ENCODE data around the gene NLRP5. TPM values are rescaled to one million over a fixed set of nuclear protein-coding genes. Genes with fewer than 3 reads are reported as not detected.

NLRP5 gene
- total RNA-seq, 5 donors from 2014 or later (not counting 1 experiment from before 2014, with no cell fraction given), result not detected

GRCh38 chr19:56083668-56084067 is 97.1 kb downstream of the NLRP5 start:
- CTCF ChIA-PET, result no interaction called here
- no CpG with 5 or more reads among the region's 9 CpGs for WGBS (ENCODE audit: insufficient coverage)
- ATAC-seq (replicated peaks in 1 of 4) (no peak), DNase-seq (no peak)
- peaks cover 2% of the 10 kb centered on the region for H3K36me3 Mint-ChIP-seq
- no peak overlapping the region for H3K27ac ChIP-seq (ENCODE audit: low read length)
- peaks cover 0 to 18% of the 10 kb centered on the region in 2 experiments for H3K27me3 ChIP-seq (replicated peaks in 1 of 2; ENCODE audit: control insufficient read depth in 2 of 2, extremely low read depth in 1 of 2, insufficient read depth in 2 of 2, low read length in 1 of 2)
- H3K4me1 Mint-ChIP-seq, result peaks cover 9 to 13% (median 12%) of the 10 kb centered on the region in 3 donors
- peaks cover 7 to 12% of the 10 kb centered on the region in 2 donors for H3K27me3 Mint-ChIP-seq
- POLR2A ChIA-PET, result no interaction called here
- no peak overlapping the region for H3K4me3 ChIP-seq (ENCODE audit: control insufficient read depth in 1 of 2, extremely low read depth in 1 of 2, low read length in 1 of 2)
- no peak overlapping the region for H3K27ac Mint-ChIP-seq
- no peaks in the 10 kb centered on the region for H3K9me3 ChIP-seq
- no peaks in the 10 kb centered on the region for H3K9me3 Mint-ChIP-seq
- peaks cover 3 to 10% of the 10 kb centered on the region in 2 experiments for H3K4me1 ChIP-seq (ENCODE audit: control insufficient read depth in 1 of 2, extremely low read depth in 1 of 2, insufficient read depth in 2 of 2, low read length in 2 of 2)
- no peak overlapping the region for H3K4me3 Mint-ChIP-seq
- peaks cover 0 to 2% of the 10 kb centered on the region in 2 donors for H3K36me3 ChIP-seq (ENCODE audit: control insufficient read depth in 2 of 2, extremely low read depth in 1 of 2, insufficient read depth in 1 of 2, low read length in 1 of 2)

DNA sequence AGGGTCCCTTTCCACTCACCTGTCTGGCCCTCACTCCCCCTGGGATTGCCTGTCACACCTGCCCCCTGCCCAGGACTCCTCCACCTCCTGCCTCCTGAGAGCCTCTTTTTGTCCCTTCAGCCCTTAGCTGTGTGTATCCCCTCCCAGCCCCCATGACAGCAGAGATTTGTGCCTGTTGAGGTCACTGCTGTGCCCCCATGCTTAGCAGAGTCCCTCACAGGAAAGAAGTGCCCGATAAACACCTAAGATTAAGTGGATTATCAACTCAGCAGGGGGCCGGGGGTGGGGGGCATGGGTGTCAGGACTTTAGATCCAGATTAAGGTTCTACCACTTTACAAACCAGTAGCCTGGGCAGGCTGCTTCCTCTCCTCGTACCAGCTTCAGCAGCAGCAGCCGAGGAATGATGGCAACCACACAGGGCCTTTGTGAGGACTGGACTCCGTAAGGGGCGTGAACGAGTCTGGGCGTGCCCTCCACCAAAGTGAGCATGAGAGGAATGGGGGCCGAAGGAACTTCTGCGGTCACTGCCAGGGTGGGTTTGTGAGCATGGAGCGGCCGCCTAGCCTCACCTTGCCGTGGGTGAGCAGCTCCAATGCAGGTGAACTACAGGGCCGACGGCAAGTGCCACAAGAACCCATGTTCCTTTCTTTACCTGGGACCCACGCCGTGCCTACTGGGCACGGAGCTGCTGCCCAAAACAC is 98.4 kb downstream of the NLRP5 start:
- Mint-ChIP-seq H3K9me3 (no peaks in the 10 kb centered on the region), H3K36me3 (peaks cover 7% of the 10 kb centered on the region), H3K4me3 (no peak overlapping the region), H3K27ac (no peak overlapping the region), H3K27me3 (peaks cover 7 to 12% of the 10 kb centered on the region in 2 donors), H3K4me1 (peaks cover 9 to 13% (median 12%) of the 10 kb centered on the region in 3 donors)
- Histone ChIP-seq H3K27me3 (replicated peaks in 1 of 2; ENCODE audit: control insufficient read depth in 2 of 2, extremely low read depth in 1 of 2, insufficient read depth in 2 of 2, low read length in 1 of 2) (peaks cover 0 to 15% of the 10 kb centered on the region in 2 experiments), H3K36me3 (ENCODE audit: control insufficient read depth in 2 of 2, extremely low read depth in 1 of 2, insufficient read depth in 1 of 2, low read length in 1 of 2) (peaks cover 3 to 11% of the 10 kb centered on the region in 2 donors), H3K4me1 (ENCODE audit: control insufficient read depth in 1 of 2, extremely low read depth in 1 of 2, insufficient read depth in 2 of 2, low read length in 2 of 2) (peaks cover 3 to 10% of the 10 kb centered on the region in 2 experiments), H3K27ac (ENCODE audit: low read length) (no peak overlapping the region), H3K9me3 (no peaks in the 10 kb centered on the region), H3K4me3 (ENCODE audit: control insufficient read depth in 1 of 2, extremely low read depth in 1 of 2, low read length in 1 of 2) (no peak overlapping the region)
- POLR2A ChIA-PET, result no interaction called here
- DNase-seq (no peak), ATAC-seq (replicated peaks in 1 of 4) (no peak)
- 88% methylated on average over 13 of the region's 18 CpGs for WGBS (ENCODE audit: insufficient coverage)
- CTCF ChIA-PET, result interaction anchor here in 1 of 2 donors (0.6 to 0.8 kb wide), 2 partner anchors 20 to 1857 kb away, joined by 3 read pairs; no protein-coding TSS in a partner anchor

DNA sequence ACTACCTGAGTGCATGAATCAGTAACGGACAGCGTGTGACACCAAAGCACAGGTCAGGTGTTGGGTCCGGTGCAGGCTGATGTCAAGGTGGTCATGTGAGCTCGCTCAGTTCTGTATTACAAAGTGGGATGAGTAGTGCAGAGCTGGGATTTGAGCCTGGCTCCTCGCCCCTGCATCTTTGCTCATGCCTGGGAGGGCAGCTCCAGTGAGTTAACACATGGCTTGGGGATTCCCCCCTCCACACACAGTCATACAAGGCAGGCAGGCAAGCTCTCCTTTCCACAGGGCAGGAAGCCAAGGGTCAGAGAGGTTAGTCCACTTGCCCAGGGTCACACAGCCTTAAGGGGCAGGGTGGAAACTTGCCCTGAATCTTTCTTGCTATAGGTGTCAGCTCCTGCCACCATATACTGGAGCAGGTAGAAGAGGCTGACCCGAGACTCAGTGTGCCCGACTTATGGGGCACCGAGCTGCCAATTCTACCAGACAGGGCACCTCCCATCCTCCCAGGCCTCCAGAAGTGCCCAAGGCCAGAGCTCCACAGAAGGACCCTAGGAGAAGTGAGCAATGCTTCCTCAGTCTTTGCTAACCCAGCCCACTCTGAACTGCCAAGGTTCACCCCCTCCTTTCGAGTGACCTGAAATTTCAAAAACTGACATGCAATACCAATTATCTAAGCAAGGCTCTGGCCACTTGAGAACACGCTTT is 99.1 kb downstream of the NLRP5 start:
- H3K27me3 Mint-ChIP-seq, result peaks cover 7 to 11% of the 10 kb centered on the region in 2 donors
- peaks cover 9% of the 10 kb centered on the region for H3K36me3 Mint-ChIP-seq
- H3K4me1 Mint-ChIP-seq, result peaks cover 8 to 12% (median 10%) of the 10 kb centered on the region in 3 donors
- Histone ChIP-seq H3K27ac (ENCODE audit: low read length) (no peak overlapping the region), H3K27me3 (replicated peaks in 1 of 2; ENCODE audit: control insufficient read depth in 2 of 2, extremely low read depth in 1 of 2, insufficient read depth in 2 of 2, low read length in 1 of 2) (peaks cover 0 to 12% of the 10 kb centered on the region in 2 experiments), H3K4me3 (ENCODE audit: control insufficient read depth in 1 of 2, extremely low read depth in 1 of 2, low read length in 1 of 2) (no peak overlapping the region), H3K9me3 (no peaks in the 10 kb centered on the region), H3K4me1 (ENCODE audit: control insufficient read depth in 1 of 2, extremely low read depth in 1 of 2, insufficient read depth in 2 of 2, low read length in 2 of 2) (peaks cover 3 to 7% of the 10 kb centered on the region in 2 experiments), H3K36me3 (ENCODE audit: control insufficient read depth in 2 of 2, extremely low read depth in 1 of 2, insufficient read depth in 1 of 2, low read length in 1 of 2) (peaks cover 3 to 16% of the 10 kb centered on the region in 2 donors)
- H3K4me3 Mint-ChIP-seq, result no peak overlapping the region
- no peak overlapping the region for H3K27ac Mint-ChIP-seq
- POLR2A ChIA-PET, result no interaction called here
- CTCF ChIA-PET, result interaction anchor here in 1 of 2 donors (0.6 to 0.8 kb wide), 2 partner anchors 19 to 1858 kb away, joined by 3 read pairs; no protein-coding TSS in a partner anchor
- ATAC-seq (replicated peaks in 1 of 4) (no peak), DNase-seq (no peak)
- 95% methylated on average over 7 of the region's 10 CpGs for WGBS (ENCODE audit: insufficient coverage)
- no peaks in the 10 kb centered on the region for H3K9me3 Mint-ChIP-seq

- Histone ChIP-seq H3K36me3 (ENCODE audit: control insufficient read depth in 2 of 2, extremely low read depth in 1 of 2, insufficient read depth in 1 of 2, low read length in 1 of 2) (peaks cover 3 to 19% of the 10 kb centered on the region in 2 donors), H3K27me3 (replicated peaks in 1 of 2; ENCODE audit: control insufficient read depth in 2 of 2, extremely low read depth in 1 of 2, insufficient read depth in 2 of 2, low read length in 1 of 2) (peaks cover 0 to 1% of the 10 kb centered on the region in 2 experiments), H3K9me3 (no peaks in the 10 kb centered on the region), H3K4me1 (ENCODE audit: control insufficient read depth in 1 of 2, extremely low read depth in 1 of 2, insufficient read depth in 2 of 2, low read length in 2 of 2) (no peaks in the 10 kb centered on the region), H3K27ac (ENCODE audit: low read length) (no peak overlapping the region), H3K4me3 (ENCODE audit: control insufficient read depth in 1 of 2, extremely low read depth in 1 of 2, low read length in 1 of 2) (no peak overlapping the region)
- DNase-seq (no peak), ATAC-seq (replicated peaks in 1 of 4) (no peak)
- ChIA-PET POLR2A (no interaction called here), CTCF (no interaction called here)
- peaks cover 0 to under 1% of the 10 kb centered on the region in 2 donors for H3K27me3 Mint-ChIP-seq
- WGBS (ENCODE audit: insufficient coverage), result 84% methylated on average over 29 of the region's 49 CpGs
- H3K4me1 Mint-ChIP-seq, result peaks cover 0 to 13% (median 3%) of the 10 kb centered on the region in 3 donors
- no peaks in the 10 kb centered on the region for H3K9me3 Mint-ChIP-seq
- no peak overlapping the region for H3K4me3 Mint-ChIP-seq
- H3K36me3 Mint-ChIP-seq, result peaks cover 14% of the 10 kb centered on the region
- H3K27ac Mint-ChIP-seq, result no peak overlapping the region
These were observed 100.3 kb downstream of the NLRP5 start for GRCh38 chr19:56086671-56087430.

GRCh38 chr19:56087647-56088496 is 101.3 kb downstream of the NLRP5 start:
- no peaks in the 10 kb centered on the region for H3K9me3 Mint-ChIP-seq
- H3K4me1 ChIP-seq (ENCODE audit: control insufficient read depth in 1 of 2, extremely low read depth in 1 of 2, insufficient read depth in 2 of 2, low read length in 2 of 2), result peaks cover 0 to 4% of the 10 kb centered on the region in 2 experiments
- H3K4me1 Mint-ChIP-seq, result peaks cover 5 to 16% (median 8%) of the 10 kb centered on the region in 3 donors
- H3K9me3 ChIP-seq, result no peaks in the 10 kb centered on the region
- 98% methylated on average over 70 of the region's 104 CpGs for WGBS (ENCODE audit: insufficient coverage)
- H3K36me3 ChIP-seq (ENCODE audit: control insufficient read depth in 2 of 2, extremely low read depth in 1 of 2, insufficient read depth in 1 of 2, low read length in 1 of 2), result peaks cover 6 to 19% of the 10 kb centered on the region in 2 donors
- ATAC-seq (replicated peaks in 1 of 4), result no peak
- POLR2A ChIA-PET, result no interaction called here
- no peak overlapping the region for H3K27ac ChIP-seq (ENCODE audit: low read length)
- H3K27me3 Mint-ChIP-seq, result no peaks in the 10 kb centered on the region
- H3K4me3 Mint-ChIP-seq, result no peak overlapping the region
- no peak for DNase-seq
- H3K36me3 Mint-ChIP-seq, result peaks cover 18% of the 10 kb centered on the region
- CTCF ChIA-PET, result interaction anchor here in 1 of 2 donors (0.6 kb wide), 1 partner anchor 82 kb away, joined by 5 read pairs; no protein-coding TSS in a partner anchor
- H3K27me3 ChIP-seq (replicated peaks in 1 of 2; ENCODE audit: control insufficient read depth in 2 of 2, extremely low read depth in 1 of 2, insufficient read depth in 2 of 2, low read length in 1 of 2), result no peaks in the 10 kb centered on the region
- no peak overlapping the region for H3K4me3 ChIP-seq (ENCODE audit: control insufficient read depth in 1 of 2, extremely low read depth in 1 of 2, low read length in 1 of 2)
- H3K27ac Mint-ChIP-seq, result no peak overlapping the region
